Fibroblast of villous mesenchyme (primary cell): Measurements from ENCODE around the gene RETREG2. TPM values are rescaled to one million over a fixed set of nuclear protein-coding genes. Genes with fewer than 3 reads are reported as not detected.
A peak's percentile ranks its signal among the peaks of the same experiment; 100 is the strongest.

ENCODE experiments used
- DNase-seq: peaks from one replicate; pipeline ENCODE4 v3.0.0-alpha.2; 2010; ENCODE audit warnings: low read depth
- H3K4me3 ChIP-seq: 2 replicates; pipeline ENCODE4 v1.5.1; 2011; ENCODE audit warnings: low read depth, mild to moderate bottlenecking, low read length
- CTCF ChIP-seq: IDR thresholded peaks from 2 replicates; pipeline ENCODE4 v1.5.1; 2012; ENCODE audit warnings: low read depth, mild to moderate bottlenecking, low read length; ENCODE audit not compliant: insufficient read depth
- total RNA-seq: library from RNA; depleted of rRNA; stranded (reverse); fragments of >200 nt; gene quantifications from 2 replicates; pipeline ENCODE4 v1.2.3, GENCODE V29; 2012

RETREG2 gene
- total RNA-seq, 1 donor = 57.4 TPM

- DNase-seq = peak; percentile 99
- peak within 1 kb of the TSS; percentile 76 for H3K4me3 ChIP-seq
- no peak for TF ChIP-seq CTCF
Observed at GRCh38 chr2:219229305-219230058, 51.4 kb downstream of the RETREG2 start, which contains the start of the genes ANKZF1 and ATG9A. Gene ANKZF1 (plus strand): TSS chr2:219229806. CDS start chr2:219230258, 452 bp downstream. Gene ATG9A (minus strand): TSS chr2:219229636. CDS start chr2:219228024, 1,612 bp downstream.

- TF ChIP-seq CTCF = no peak
- DNase-seq = peak; percentile 64
Observed at GRCh38 chr2:219230059-219230540, 52.0 kb downstream of the RETREG2 start.

GRCh38 chr2:219234331-219234730 lies 56.3 kb downstream of the RETREG2 start:
- no peak for TF ChIP-seq CTCF
- no peak overlapping the region for H3K4me3 ChIP-seq
- no peak for DNase-seq

More at GRCh38 chr2:219230059-219230540, 52.0 kb downstream of the RETREG2 start:
- H3K4me3 ChIP-seq = peak overlapping the region; percentile 76

Other genes with a start within 250 kb of the RETREG2 start
- gene CDK5R2, start 218.6 kb upstream of the RETREG2 start, total RNA-seq = not detected in 2 replicates
- not detected in 2 replicates for gene FEV, start 193.1 kb upstream of the RETREG2 start, total RNA-seq
- gene CRYBA2, start 184.9 kb upstream of the RETREG2 start, total RNA-seq = 1.3 TPM in 1 of 2 replicates, not detected in the other
- not detected in 2 replicates for gene CFAP65, start 136.8 kb upstream of the RETREG2 start, total RNA-seq
- gene IHH, start 117.4 kb upstream of the RETREG2 start, total RNA-seq = not detected in 2 replicates
- 21.9 and 24.2 TPM in 2 replicates for gene NHEJ1, start 17.5 kb upstream of the RETREG2 start, total RNA-seq
- 0.64 and 0.86 TPM in 2 replicates for gene SLC23A3, start 8.2 kb upstream of the RETREG2 start, total RNA-seq
- 17.7 and 19.6 TPM in 2 replicates for gene CNPPD1, start 1.4 kb upstream of the RETREG2 start, total RNA-seq
- 25.5 and 29.3 TPM in 2 replicates for gene ZFAND2B, start 28.5 kb downstream of the RETREG2 start, total RNA-seq
- gene ABCB6, start 40.7 kb downstream of the RETREG2 start, total RNA-seq = 17.7 and 31.1 TPM in 2 replicates
- gene ATG9A, start 51.4 kb downstream of the RETREG2 start, total RNA-seq = 36.7 and 38.4 TPM in 2 replicates
- 22.0 and 22.9 TPM in 2 replicates for gene ANKZF1, start 51.5 kb downstream of the RETREG2 start, total RNA-seq
- gene GLB1L, start 67.2 kb downstream of the RETREG2 start, total RNA-seq = 11.0 and 15.5 TPM in 2 replicates
- 22.9 and 23.2 TPM in 2 replicates for gene STK16, start 67.2 kb downstream of the RETREG2 start, total RNA-seq
- not detected in 2 replicates for gene TUBA4B, start 75.0 kb downstream of the RETREG2 start, total RNA-seq
- gene TUBA4A, start 75.6 kb downstream of the RETREG2 start, total RNA-seq = 6.1 and 27.6 TPM in 2 replicates
- 29.6 and 33.7 TPM in 2 replicates for gene DNAJB2, start 101.1 kb downstream of the RETREG2 start, total RNA-seq
- 0.86 and 0.97 TPM in 2 replicates for gene PTPRN, start 131.1 kb downstream of the RETREG2 start, total RNA-seq
- not detected in 2 replicates for gene RESP18, start 154.5 kb downstream of the RETREG2 start, total RNA-seq
- gene DNPEP, start 209.6 kb downstream of the RETREG2 start, total RNA-seq = 64.8 and 65.7 TPM in 2 replicates
- gene DES, start 240.1 kb downstream of the RETREG2 start, total RNA-seq = 20.7 and 35.8 TPM in 2 replicates